Neural progenitor cell (in vitro differentiated cells): ENCODE measurements around the gene HRG. TPM values are rescaled to one million over a fixed set of nuclear protein-coding genes. Genes with fewer than 3 reads are reported as not detected.

Experiments used
- DNase-seq: peaks from one replicate; pipeline ENCODE4 v3.0.0-alpha.2; 2016; ENCODE audit warnings: low spot score
- H2AFZ ChIP-seq: fragments of 200-600 bp; sonication (generic); replicated peaks from 2 replicates; pipeline ENCODE4 v1.6.1; 2016; ENCODE audit warnings: antibody characterized with exemption
- H3F3A ChIP-seq: fragments of 200-600 bp; sonication (generic); 2 replicates; pipeline ENCODE4 v1.6.1; 2016; ENCODE audit warnings: antibody characterized with exemption, low read depth
- H3K27ac ChIP-seq: fragments of 200-600 bp; sonication (generic); 2 replicates; pipeline ENCODE4 v1.5.1; 2016; ENCODE audit warnings: mild to moderate bottlenecking
- H3K27me3 ChIP-seq: fragments of 200-600 bp; sonication (generic); 2 replicates; pipeline ENCODE4 v1.6.1; 2016; ENCODE audit warnings: mild to moderate bottlenecking, moderate library complexity
- H3K36me3 ChIP-seq: fragments of 200-600 bp; sonication (generic); 2 replicates; pipeline ENCODE4 v1.5.1; 2016
- H3K4me1 ChIP-seq: fragments of 200-600 bp; sonication (generic); 2 replicates; pipeline ENCODE4 v1.6.1; 2016; ENCODE audit warnings: mixed run types
- H3K4me2 ChIP-seq: fragments of 200-600 bp; sonication (generic); 2 replicates; pipeline ENCODE4 v1.6.1; 2016
- H3K4me3 ChIP-seq: fragments of 200-600 bp; sonication (generic); 2 replicates; pipeline ENCODE4 v1.5.1; 2016
- H3K79me2 ChIP-seq: fragments of 200-600 bp; sonication (generic); 2 replicates; pipeline ENCODE4 v1.6.1; 2016; ENCODE audit warnings: low read depth
- H3K9ac ChIP-seq: fragments of 200-600 bp; sonication (generic); 2 replicates; pipeline ENCODE4 v1.6.1; 2016
- H3K9me3 ChIP-seq: fragments of 200-600 bp; sonication (generic); 2 replicates; pipeline ENCODE4 v1.5.1; 2016; ENCODE audit warnings: low read depth
- H4K20me1 ChIP-seq: fragments of 200-600 bp; sonication (generic); 2 replicates; pipeline ENCODE4 v1.6.1; 2016; ENCODE audit warnings: low read depth
- H3K27ac Mint-ChIP-seq: 3 replicates; pipeline ENCODE4 v1.8.0; 2021; ENCODE audit warnings: mixed read lengths
- H3K27me3 Mint-ChIP-seq: 2 replicates; pipeline ENCODE4 v1.8.0; 2022; ENCODE audit warnings: low read depth, mild to moderate bottlenecking, inconsistent platforms, moderate library complexity, mixed read lengths; ENCODE audit not compliant: insufficient read depth
- H3K36me3 Mint-ChIP-seq: 3 replicates; pipeline ENCODE4 v1.8.0; 2021; ENCODE audit warnings: mixed read lengths
- H3K4me1 Mint-ChIP-seq: 3 replicates; pipeline ENCODE4 v1.8.0; 2021; ENCODE audit warnings: mixed read lengths
- H3K4me3 Mint-ChIP-seq: 3 replicates; pipeline ENCODE4 v1.8.0; 2021; ENCODE audit warnings: mild to moderate bottlenecking, moderate library complexity, mixed read lengths
- H3K9me3 Mint-ChIP-seq: 3 replicates; pipeline ENCODE4 v1.8.0; 2020; ENCODE audit warnings: mixed read lengths
- EZH2 ChIP-seq: fragments of 200-600 bp; sonication (generic); IDR thresholded peaks from 2 replicates; pipeline ENCODE4 v1.6.1; 2017; ENCODE audit warnings: antibody characterized with exemption, mild to moderate bottlenecking, moderate library complexity
- EZH2phosphoT487 ChIP-seq: fragments of 200-600 bp; sonication (generic); IDR thresholded peaks from 2 replicates; pipeline ENCODE4 v1.6.1; 2017; ENCODE audit warnings: antibody characterized with exemption
- total RNA-seq: library from RNA; depleted of rRNA; stranded (reverse); fragments of >200 nt; gene quantifications from 2 replicates; pipeline ENCODE4 v1.2.3, GENCODE V29; 2015; ENCODE audit warnings: low replicate concordance
- TF ChIP-seq, protein P1 (sequence below): fragments of 200-600 bp; sonication (generic); IDR thresholded peaks from 2 replicates; pipeline ENCODE4 v1.5.1; 2017; ENCODE audit warnings: antibody characterized with exemption, mild to moderate bottlenecking

Gene HRG
- total RNA-seq, 1 donor from 2014 or later: not detected

DNA sequence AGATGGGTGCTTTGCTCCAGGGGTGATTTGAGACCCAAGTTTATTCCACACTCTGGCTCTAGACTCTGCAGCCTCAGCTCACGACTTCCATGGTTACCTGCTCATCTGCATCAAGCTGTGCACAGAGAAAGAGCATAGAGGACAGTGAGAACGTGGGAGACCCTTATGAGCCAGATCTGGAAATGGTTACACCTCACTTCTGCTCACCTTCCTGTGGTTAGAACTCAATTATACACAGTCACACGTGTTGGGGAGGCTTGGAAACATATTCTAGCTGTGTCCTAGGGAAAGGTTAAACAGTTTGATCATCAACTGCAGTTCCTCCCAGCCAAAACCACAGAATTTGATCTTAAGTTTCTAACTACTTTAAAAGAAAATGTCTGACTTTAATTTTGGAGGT is 23.8 kb upstream of the HRG start:
- no peak overlapping the region for H3K9ac ChIP-seq
- DNase-seq: no peak
- no peaks in the 10 kb centered on the region for H3K79me2 ChIP-seq
- no peak overlapping the region for H3K27ac ChIP-seq
- peaks cover 3% of the 10 kb centered on the region for H3K9me3 Mint-ChIP-seq
- H3K4me3 ChIP-seq: no peak overlapping the region
- peaks cover 5% of the 10 kb centered on the region for H3K27me3 Mint-ChIP-seq
- no peak overlapping the region for H3K4me3 Mint-ChIP-seq
- no peaks in the 10 kb centered on the region for H3F3A ChIP-seq
- TF ChIP-seq EZH2 (no peak), EZH2phosphoT487 (no peak)
- TF ChIP-seq, protein P1, sequence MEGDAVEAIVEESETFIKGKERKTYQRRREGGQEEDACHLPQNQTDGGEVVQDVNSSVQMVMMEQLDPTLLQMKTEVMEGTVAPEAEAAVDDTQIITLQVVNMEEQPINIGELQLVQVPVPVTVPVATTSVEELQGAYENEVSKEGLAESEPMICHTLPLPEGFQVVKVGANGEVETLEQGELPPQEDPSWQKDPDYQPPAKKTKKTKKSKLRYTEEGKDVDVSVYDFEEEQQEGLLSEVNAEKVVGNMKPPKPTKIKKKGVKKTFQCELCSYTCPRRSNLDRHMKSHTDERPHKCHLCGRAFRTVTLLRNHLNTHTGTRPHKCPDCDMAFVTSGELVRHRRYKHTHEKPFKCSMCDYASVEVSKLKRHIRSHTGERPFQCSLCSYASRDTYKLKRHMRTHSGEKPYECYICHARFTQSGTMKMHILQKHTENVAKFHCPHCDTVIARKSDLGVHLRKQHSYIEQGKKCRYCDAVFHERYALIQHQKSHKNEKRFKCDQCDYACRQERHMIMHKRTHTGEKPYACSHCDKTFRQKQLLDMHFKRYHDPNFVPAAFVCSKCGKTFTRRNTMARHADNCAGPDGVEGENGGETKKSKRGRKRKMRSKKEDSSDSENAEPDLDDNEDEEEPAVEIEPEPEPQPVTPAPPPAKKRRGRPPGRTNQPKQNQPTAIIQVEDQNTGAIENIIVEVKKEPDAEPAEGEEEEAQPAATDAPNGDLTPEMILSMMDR: no peak
- peaks cover 7% of the 10 kb centered on the region for H3K4me1 Mint-ChIP-seq
- no peak overlapping the region for H3K4me2 ChIP-seq
- no peaks in the 10 kb centered on the region for H3K36me3 ChIP-seq
- H3K9me3 ChIP-seq: no peaks in the 10 kb centered on the region
- no peaks in the 10 kb centered on the region for H3K27me3 ChIP-seq
- no peaks in the 10 kb centered on the region for H4K20me1 ChIP-seq
- no peak overlapping the region for H3K27ac Mint-ChIP-seq
- H3K4me1 ChIP-seq: peaks cover 5% of the 10 kb centered on the region
- no peaks in the 10 kb centered on the region for H3K36me3 Mint-ChIP-seq
- no peak overlapping the region for H2AFZ ChIP-seq

GRCh38 chr3:186643493-186643892 is 22.3 kb upstream of the HRG start:
- Histone ChIP-seq H3K27ac (no peak overlapping the region), H3K79me2 (no peaks in the 10 kb centered on the region), H3K9ac (no peak overlapping the region), H4K20me1 (no peaks in the 10 kb centered on the region), H3K4me1 (peaks cover 5% of the 10 kb centered on the region), H3K36me3 (no peaks in the 10 kb centered on the region), H3K4me3 (no peak overlapping the region), H3K4me2 (no peak overlapping the region), H3F3A (no peaks in the 10 kb centered on the region), H2AFZ (no peak overlapping the region), H3K27me3 (no peaks in the 10 kb centered on the region), H3K9me3 (no peaks in the 10 kb centered on the region)
- Mint-ChIP-seq H3K9me3 (peaks cover 3% of the 10 kb centered on the region), H3K27ac (no peak overlapping the region), H3K36me3 (no peaks in the 10 kb centered on the region), H3K4me1 (peaks cover 7% of the 10 kb centered on the region), H3K27me3 (peaks cover 5% of the 10 kb centered on the region), H3K4me3 (no peak overlapping the region)
- TF ChIP-seq, protein P1: no peak
- TF ChIP-seq EZH2 (no peak), EZH2phosphoT487 (no peak)
- no peak for DNase-seq

DNA sequence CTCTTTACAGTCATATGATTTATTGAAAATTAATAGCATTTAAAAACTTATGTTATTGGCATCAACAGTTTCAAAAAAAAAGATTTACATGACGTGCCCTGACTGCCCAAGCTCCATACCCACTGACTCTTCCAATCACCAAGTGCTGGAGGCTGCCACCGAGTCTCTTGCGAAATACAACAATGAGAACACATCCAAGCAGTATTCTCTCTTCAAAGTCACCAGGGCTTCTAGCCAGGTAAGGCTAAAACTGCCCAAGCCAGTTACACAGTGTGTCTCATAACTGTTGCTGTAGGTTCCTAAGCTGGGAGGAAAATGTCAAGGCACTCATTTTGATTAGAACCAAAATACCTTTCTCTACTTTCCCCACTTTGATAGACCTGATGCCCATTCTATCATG is 21.1 kb upstream of the HRG start:
- no peak for TF ChIP-seq EZH2
- H3K9ac ChIP-seq: no peak overlapping the region
- H3K4me2 ChIP-seq: no peak overlapping the region
- H2AFZ ChIP-seq: no peak overlapping the region
- H3K27me3 ChIP-seq: no peaks in the 10 kb centered on the region
- no peaks in the 10 kb centered on the region for H3K9me3 ChIP-seq
- H3K36me3 ChIP-seq: no peaks in the 10 kb centered on the region
- H3K4me1 Mint-ChIP-seq: peaks cover 7% of the 10 kb centered on the region
- H3K4me1 ChIP-seq: peaks cover 5% of the 10 kb centered on the region
- H3K27ac ChIP-seq: no peak overlapping the region
- H3K79me2 ChIP-seq: no peaks in the 10 kb centered on the region
- no peaks in the 10 kb centered on the region for H3F3A ChIP-seq
- H4K20me1 ChIP-seq: no peaks in the 10 kb centered on the region
- peaks cover 5% of the 10 kb centered on the region for H3K27me3 Mint-ChIP-seq
- no peak overlapping the region for H3K4me3 ChIP-seq
- H3K9me3 Mint-ChIP-seq: peaks cover 3% of the 10 kb centered on the region
- H3K4me3 Mint-ChIP-seq: no peak overlapping the region
- DNase-seq: no peak
- no peak overlapping the region for H3K27ac Mint-ChIP-seq
- H3K36me3 Mint-ChIP-seq: no peaks in the 10 kb centered on the region

DNA sequence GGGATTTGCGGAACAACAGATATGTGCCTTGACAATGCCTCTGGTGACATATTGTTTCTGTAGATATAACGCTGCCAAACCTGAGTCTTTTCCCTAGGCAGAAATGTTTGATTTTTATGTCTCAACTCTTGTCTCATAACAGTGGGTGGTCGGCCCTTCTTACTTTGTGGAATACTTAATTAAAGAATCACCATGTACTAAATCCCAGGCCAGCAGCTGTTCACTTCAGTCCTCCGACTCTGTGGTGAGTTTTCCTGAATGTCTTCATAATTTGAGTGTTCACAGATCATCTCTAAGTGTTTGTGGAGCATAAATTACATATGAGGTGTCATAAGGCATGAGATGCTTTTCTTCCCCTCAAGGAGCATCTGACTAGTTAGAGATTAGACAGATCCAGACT is 19.7 kb upstream of the HRG start:
- H3K4me3 ChIP-seq: no peak overlapping the region
- H3K9ac ChIP-seq: no peak overlapping the region
- TF ChIP-seq, protein P1: no peak
- H3K79me2 ChIP-seq: no peaks in the 10 kb centered on the region
- H3K4me1 Mint-ChIP-seq: no peaks in the 10 kb centered on the region
- H4K20me1 ChIP-seq: no peaks in the 10 kb centered on the region
- DNase-seq: no peak
- H3K36me3 ChIP-seq: no peaks in the 10 kb centered on the region
- H3K36me3 Mint-ChIP-seq: no peaks in the 10 kb centered on the region
- no peaks in the 10 kb centered on the region for H3K9me3 ChIP-seq
- no peak overlapping the region for H3K4me3 Mint-ChIP-seq
- no peak overlapping the region for H3K27ac ChIP-seq
- H2AFZ ChIP-seq: no peak overlapping the region
- H3K4me1 ChIP-seq: no peaks in the 10 kb centered on the region
- H3K27me3 ChIP-seq: no peaks in the 10 kb centered on the region
- peaks cover 3% of the 10 kb centered on the region for H3K9me3 Mint-ChIP-seq
- H3K27me3 Mint-ChIP-seq: peaks cover 3% of the 10 kb centered on the region
- no peak overlapping the region for H3K4me2 ChIP-seq
- H3K27ac Mint-ChIP-seq: no peak overlapping the region
- no peaks in the 10 kb centered on the region for H3F3A ChIP-seq
